ENCODE measurements around the gene MRPL21.
"Not testable (repeated sequence)": the region's sequence is repeated elsewhere in the genome, so short reads cannot be mapped to it uniquely, and the experiment has no call there.

The MRPL21 gene

GRCh38 chr11:68856425-68857030 is 47.1 kb downstream of the MRPL21 start:
- not testable (repeated sequence) for H3K27ac ChIP-seq (ENCODE audit: insufficient read depth, low read length, poor library complexity, severe bottlenecking); DNase-seq; H3K9me3 ChIP-seq (ENCODE audit: control insufficient read depth, low read length); H3K4me3 ChIP-seq (ENCODE audit: insufficient read depth, low read depth, low read length, poor library complexity, severe bottlenecking); H3K36me3 ChIP-seq (ENCODE audit: control insufficient read depth, insufficient read depth, low read length)
- H3K4me1 ChIP-seq (ENCODE audit: control insufficient read depth, insufficient read depth, low read length, poor library complexity, severe bottlenecking): peaks cover 13% of the 10 kb centered on the region
- peaks cover 22% of the 10 kb centered on the region for H3K27me3 ChIP-seq (replicated peaks; ENCODE audit: control insufficient read depth, insufficient read depth, low read length, poor library complexity, severe bottlenecking)

- no peaks in the 10 kb centered on the region for H3K36me3 ChIP-seq (ENCODE audit: control insufficient read depth, insufficient read depth, low read length)
- peaks cover 22% of the 10 kb centered on the region for H3K27me3 ChIP-seq (replicated peaks; ENCODE audit: control insufficient read depth, insufficient read depth, low read length, poor library complexity, severe bottlenecking)
- DNase-seq: no peak
- no peaks in the 10 kb centered on the region for H3K9me3 ChIP-seq (ENCODE audit: control insufficient read depth, low read length)
- peaks cover 13% of the 10 kb centered on the region for H3K4me1 ChIP-seq (ENCODE audit: control insufficient read depth, insufficient read depth, low read length, poor library complexity, severe bottlenecking)
- no peak overlapping the region for H3K27ac ChIP-seq (ENCODE audit: insufficient read depth, low read length, poor library complexity, severe bottlenecking)
- peak overlapping the region; percentile 42 for H3K4me3 ChIP-seq (ENCODE audit: insufficient read depth, low read depth, low read length, poor library complexity, severe bottlenecking)
Measured at GRCh38 chr11:68855205-68855981, 48.2 kb downstream of the MRPL21 start.

GRCh38 chr11:68854273-68854958 is 49.2 kb downstream of the MRPL21 start:
- no peaks in the 10 kb centered on the region for H3K36me3 ChIP-seq (ENCODE audit: control insufficient read depth, insufficient read depth, low read length)
- DNase-seq: no peak
- H3K4me1 ChIP-seq (ENCODE audit: control insufficient read depth, insufficient read depth, low read length, poor library complexity, severe bottlenecking): peaks cover 13% of the 10 kb centered on the region
- H3K27me3 ChIP-seq (replicated peaks; ENCODE audit: control insufficient read depth, insufficient read depth, low read length, poor library complexity, severe bottlenecking): peaks cover 22% of the 10 kb centered on the region
- no peak overlapping the region for H3K27ac ChIP-seq (ENCODE audit: insufficient read depth, low read length, poor library complexity, severe bottlenecking)
- no peak overlapping the region for H3K4me3 ChIP-seq (ENCODE audit: insufficient read depth, low read depth, low read length, poor library complexity, severe bottlenecking)
- no peaks in the 10 kb centered on the region for H3K9me3 ChIP-seq (ENCODE audit: control insufficient read depth, low read length)

- no peaks in the 10 kb centered on the region for H3K9me3 ChIP-seq (ENCODE audit: control insufficient read depth, low read length)
- H3K4me1 ChIP-seq (ENCODE audit: control insufficient read depth, insufficient read depth, low read length, poor library complexity, severe bottlenecking): peaks cover 13% of the 10 kb centered on the region
- peaks cover 22% of the 10 kb centered on the region for H3K27me3 ChIP-seq (replicated peaks; ENCODE audit: control insufficient read depth, insufficient read depth, low read length, poor library complexity, severe bottlenecking)
- no peak for DNase-seq
- H3K27ac ChIP-seq (ENCODE audit: insufficient read depth, low read length, poor library complexity, severe bottlenecking): no peak overlapping the region
- no peak overlapping the region for H3K4me3 ChIP-seq (ENCODE audit: insufficient read depth, low read depth, low read length, poor library complexity, severe bottlenecking)
- no peaks in the 10 kb centered on the region for H3K36me3 ChIP-seq (ENCODE audit: control insufficient read depth, insufficient read depth, low read length)
Measured at GRCh38 chr11:68852628-68853027, 51.0 kb downstream of the MRPL21 start.

GRCh38 chr11:68848429-68848828 is 55.2 kb downstream of the MRPL21 start:
- Histone ChIP-seq H3K4me1 (ENCODE audit: control insufficient read depth, insufficient read depth, low read length, poor library complexity, severe bottlenecking) (peaks cover 8% of the 10 kb centered on the region), H3K27ac (ENCODE audit: insufficient read depth, low read length, poor library complexity, severe bottlenecking) (no peak overlapping the region), H3K4me3 (ENCODE audit: insufficient read depth, low read depth, low read length, poor library complexity, severe bottlenecking) (no peak overlapping the region), H3K9me3 (ENCODE audit: control insufficient read depth, low read length) (no peaks in the 10 kb centered on the region), H3K36me3 (ENCODE audit: control insufficient read depth, insufficient read depth, low read length) (no peaks in the 10 kb centered on the region), H3K27me3 (replicated peaks; ENCODE audit: control insufficient read depth, insufficient read depth, low read length, poor library complexity, severe bottlenecking) (no peaks in the 10 kb centered on the region)
- no peak for DNase-seq

GRCh38 chr11:68847395-68847794 is 56.2 kb downstream of the MRPL21 start:
- H3K36me3 ChIP-seq (ENCODE audit: control insufficient read depth, insufficient read depth, low read length): no peaks in the 10 kb centered on the region
- no peaks in the 10 kb centered on the region for H3K27me3 ChIP-seq (replicated peaks; ENCODE audit: control insufficient read depth, insufficient read depth, low read length, poor library complexity, severe bottlenecking)
- no peak overlapping the region for H3K4me3 ChIP-seq (ENCODE audit: insufficient read depth, low read depth, low read length, poor library complexity, severe bottlenecking)
- H3K4me1 ChIP-seq (ENCODE audit: control insufficient read depth, insufficient read depth, low read length, poor library complexity, severe bottlenecking): peaks cover 13% of the 10 kb centered on the region
- H3K9me3 ChIP-seq (ENCODE audit: control insufficient read depth, low read length): no peaks in the 10 kb centered on the region
- no peak overlapping the region for H3K27ac ChIP-seq (ENCODE audit: insufficient read depth, low read length, poor library complexity, severe bottlenecking)
- DNase-seq: no peak

GRCh38 chr11:68845351-68846002 is 58.2 kb downstream of the MRPL21 start:
- H3K4me3 ChIP-seq (ENCODE audit: insufficient read depth, low read depth, low read length, poor library complexity, severe bottlenecking): no peak overlapping the region
- no peak for DNase-seq
- H3K36me3 ChIP-seq (ENCODE audit: control insufficient read depth, insufficient read depth, low read length): no peaks in the 10 kb centered on the region

GRCh38 chr11:68844801-68845200 is 58.8 kb downstream of the MRPL21 start:
- Histone ChIP-seq H3K9me3 (ENCODE audit: control insufficient read depth, low read length) (no peaks in the 10 kb centered on the region), H3K27ac (ENCODE audit: insufficient read depth, low read length, poor library complexity, severe bottlenecking) (no peak overlapping the region), H3K4me3 (ENCODE audit: insufficient read depth, low read depth, low read length, poor library complexity, severe bottlenecking) (no peak overlapping the region), H3K4me1 (ENCODE audit: control insufficient read depth, insufficient read depth, low read length, poor library complexity, severe bottlenecking) (peaks cover 21% of the 10 kb centered on the region), H3K27me3 (replicated peaks; ENCODE audit: control insufficient read depth, insufficient read depth, low read length, poor library complexity, severe bottlenecking) (no peaks in the 10 kb centered on the region), H3K36me3 (ENCODE audit: control insufficient read depth, insufficient read depth, low read length) (no peaks in the 10 kb centered on the region)
- DNase-seq: no peak

More at GRCh38 chr11:68845351-68846002, 58.2 kb downstream of the MRPL21 start:
- Histone ChIP-seq H3K27ac (ENCODE audit: insufficient read depth, low read length, poor library complexity, severe bottlenecking) (no peak overlapping the region), H3K27me3 (replicated peaks; ENCODE audit: control insufficient read depth, insufficient read depth, low read length, poor library complexity, severe bottlenecking) (no peaks in the 10 kb centered on the region), H3K4me1 (ENCODE audit: control insufficient read depth, insufficient read depth, low read length, poor library complexity, severe bottlenecking) (peaks cover 18% of the 10 kb centered on the region), H3K9me3 (ENCODE audit: control insufficient read depth, low read length) (no peaks in the 10 kb centered on the region)

- peak overlapping the region; percentile 70 for H3K4me3 ChIP-seq (ENCODE audit: insufficient read depth, low read depth, low read length, poor library complexity, severe bottlenecking)
- H3K4me1 ChIP-seq (ENCODE audit: control insufficient read depth, insufficient read depth, low read length, poor library complexity, severe bottlenecking): peaks cover 22% of the 10 kb centered on the region
- no peaks in the 10 kb centered on the region for H3K9me3 ChIP-seq (ENCODE audit: control insufficient read depth, low read length)
- H3K27me3 ChIP-seq (replicated peaks; ENCODE audit: control insufficient read depth, insufficient read depth, low read length, poor library complexity, severe bottlenecking): no peaks in the 10 kb centered on the region
- H3K27ac ChIP-seq (ENCODE audit: insufficient read depth, low read length, poor library complexity, severe bottlenecking): no peak overlapping the region
- H3K36me3 ChIP-seq (ENCODE audit: control insufficient read depth, insufficient read depth, low read length): no peaks in the 10 kb centered on the region
- DNase-seq: no peak
Measured at GRCh38 chr11:68844376-68844775, 59.3 kb downstream of the MRPL21 start.

All from effector memory CD4-positive, alpha-beta T cell (primary cell).